GM19324 (cell line): ENCODE data around the gene LYPLA2.
"Not testable (repeated sequence)": the region's sequence is repeated elsewhere in the genome, so short reads cannot be mapped to it uniquely, and the experiment has no call there.

Experiments
- ATAC-seq: cut with Tn5 transposase; IDR thresholded peaks from one replicate; pipeline ENCODE4 v1.9.1; 2021; ENCODE audit warnings: mild to moderate bottlenecking, moderate library complexity; ENCODE audit not compliant: unreplicated experiment, low FRiP score

LYPLA2 gene

DNA sequence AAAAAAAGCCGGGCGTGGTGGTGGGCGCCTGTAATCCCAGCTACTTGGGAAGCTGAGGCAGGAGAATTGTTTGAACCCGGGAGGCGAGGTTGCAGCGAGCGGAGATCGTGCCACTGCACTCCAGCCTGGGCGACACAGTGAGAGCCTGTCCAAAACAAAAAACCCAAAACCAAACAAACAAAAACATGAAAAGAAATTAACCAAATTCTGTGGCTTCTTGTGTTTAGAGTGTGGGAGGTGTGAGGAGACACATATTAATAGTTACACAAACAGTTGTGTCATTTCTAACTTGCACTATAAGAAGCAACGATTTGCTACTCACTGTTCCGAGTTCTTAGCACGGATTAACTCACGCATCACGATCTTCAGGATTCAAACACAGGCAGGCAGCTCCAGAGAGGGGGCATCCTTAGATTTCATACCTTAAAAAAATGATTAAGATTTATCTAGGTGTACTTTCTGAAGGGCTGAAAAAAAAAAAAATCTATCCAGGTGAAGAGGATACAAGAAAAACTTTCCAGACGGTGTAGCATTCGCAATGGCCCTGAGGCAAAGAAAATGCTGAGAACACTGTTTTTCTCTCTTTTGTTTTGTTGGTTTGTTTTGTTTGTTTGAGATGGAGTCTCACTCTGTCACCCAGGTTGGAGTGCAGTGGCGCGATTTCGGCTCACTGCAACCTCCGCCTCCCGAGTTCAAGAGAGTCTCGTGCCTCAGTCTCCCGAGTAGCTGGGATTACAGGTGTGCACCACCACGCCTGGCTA is 35.0 kb downstream of the LYPLA2 start:
- no peak for ATAC-seq

- not testable (repeated sequence) for ATAC-seq
Observed at GRCh38 chr1:23826590-23826989, 35.6 kb downstream of the LYPLA2 start.

GRCh38 chr1:23827717-23828116 is 36.8 kb downstream of the LYPLA2 start:
- ATAC-seq = no peak

GRCh38 chr1:23834156-23834555 is 43.2 kb downstream of the LYPLA2 start:
- ATAC-seq = not testable (repeated sequence)

DNA sequence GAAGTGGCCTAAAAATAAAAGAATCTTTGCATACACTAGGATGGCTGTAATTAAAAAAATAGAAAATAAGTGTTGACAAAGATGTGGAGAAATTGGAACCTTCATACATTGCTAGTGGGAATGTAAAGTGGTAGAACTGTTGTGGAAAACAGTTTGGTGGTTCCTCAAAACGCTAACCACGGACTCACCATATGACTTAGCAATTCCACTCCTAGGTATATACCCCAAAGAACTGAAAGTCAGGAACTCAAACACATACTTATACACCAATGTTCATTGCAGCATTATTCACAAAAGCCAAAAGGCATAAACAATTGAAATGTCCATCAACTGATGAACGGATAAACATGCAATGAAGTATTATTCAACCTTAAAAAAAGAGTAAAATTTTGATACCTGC is 45.1 kb downstream of the LYPLA2 start:
- ATAC-seq = no peak

- ATAC-seq = no peak
Observed at GRCh38 chr1:23837908-23838307, 47.0 kb downstream of the LYPLA2 start.

- ATAC-seq = no peak
Observed at GRCh38 chr1:23838401-23838866, 47.5 kb downstream of the LYPLA2 start.

DNA sequence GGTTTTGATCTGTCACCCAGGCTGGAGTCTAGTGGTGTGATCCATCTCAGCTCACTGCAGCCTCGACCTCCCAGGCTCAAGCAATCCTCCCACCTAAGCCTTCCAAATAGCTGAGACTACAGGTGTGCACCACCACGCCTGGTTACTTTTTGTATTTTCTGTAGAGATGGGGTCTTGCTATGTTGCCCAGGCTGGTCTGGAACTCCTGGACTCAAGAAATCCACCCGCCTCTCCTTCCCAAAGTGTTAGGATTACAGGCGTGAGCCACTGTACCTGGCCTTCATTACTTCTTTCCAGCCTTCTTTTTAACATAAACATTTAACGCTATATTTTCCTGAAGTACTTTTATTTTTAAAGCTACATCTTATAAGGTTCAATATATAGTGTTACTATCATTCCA is 52.7 kb downstream of the LYPLA2 start:
- ATAC-seq = no peak
